H1 (cell line): ENCODE results near the gene IL3.

Experiments
- CEBPB ChIP-seq: IDR thresholded peaks from 2 replicates; pipeline ENCODE4 v1.6.1; 2012; ENCODE audit warnings: low read depth, low read length
- EP300 ChIP-seq, 2 experiments: IDR thresholded peaks; 1 replicate in 1 of 2; 2 replicates in 1 of 2; pipeline ENCODE4 v1.6.1; 2011 to 2012; ENCODE audit warnings: low read depth in 2 of 2, low read length in 2 of 2, mild to moderate bottlenecking in 2 of 2, borderline replicate concordance in 1 of 2, inconsistent platforms in 1 of 2, moderate library complexity in 1 of 2
- GABPA ChIP-seq: IDR thresholded peaks from 2 replicates; pipeline ENCODE4 v1.6.1; 2011; ENCODE audit warnings: mild to moderate bottlenecking, low read length, moderate library complexity, borderline replicate concordance; ENCODE audit not compliant: insufficient read depth
- NRF1 ChIP-seq: IDR thresholded peaks from 2 replicates; pipeline ENCODE4 v1.6.1; 2011; ENCODE audit warnings: mild to moderate bottlenecking, low read depth, low read length, improper control_type of control experiment
- POLR2AphosphoS5 ChIP-seq: IDR thresholded peaks from 2 replicates; pipeline ENCODE4 v1.6.1; 2011; ENCODE audit warnings: low read depth, low read length
- RBBP5 ChIP-seq: IDR thresholded peaks from 2 replicates; pipeline ENCODE4 v1.7.1; 2012; ENCODE audit warnings: low read depth, mild to moderate bottlenecking, inconsistent platforms, low read length, moderate library complexity, borderline replicate concordance
- RNF2 ChIP-seq: fragments of 200-900, 300-1000 bp; sonication (generic); IDR thresholded peaks from 2 replicates; pipeline ENCODE4 v1.7.1; 2016; ENCODE audit warnings: borderline replicate concordance, low read depth, mild to moderate bottlenecking, antibody characterized with exemption, low read length; ENCODE audit not compliant: poor library complexity, severe bottlenecking; ENCODE audit errors: missing control alignments
- SUZ12 ChIP-seq: fragments of 200-600 bp; sonication (generic); IDR thresholded peaks from 2 replicates; pipeline ENCODE4 v1.6.1; 2012; ENCODE audit warnings: mild to moderate bottlenecking, inconsistent platforms, low read length, moderate library complexity, mixed read lengths
- TAF1 ChIP-seq: IDR thresholded peaks from 2 replicates; pipeline ENCODE4 v1.6.1; 2011; ENCODE audit warnings: mild to moderate bottlenecking, low read depth, low read length
- YY1 ChIP-seq: IDR thresholded peaks from 2 replicates; pipeline ENCODE4 v1.6.1; 2011; ENCODE audit warnings: low read depth, mild to moderate bottlenecking, low read length
- TF ChIP-seq, protein P1 (sequence below), 3 experiments: IDR thresholded peaks; 1 replicate in 2 of 3; 2 replicates in 1 of 3; pipeline versions ENCODE4 v1.5.1 to v1.6.1; 2011; ENCODE audit warnings: low read length in 3 of 3, mild to moderate bottlenecking in 3 of 3, inconsistent platforms in 2 of 3, low read depth in 1 of 3, moderate library complexity in 1 of 3; ENCODE audit not compliant: insufficient read depth in 1 of 3; ENCODE audit errors: control extremely low read depth in 1 of 3

DNA sequence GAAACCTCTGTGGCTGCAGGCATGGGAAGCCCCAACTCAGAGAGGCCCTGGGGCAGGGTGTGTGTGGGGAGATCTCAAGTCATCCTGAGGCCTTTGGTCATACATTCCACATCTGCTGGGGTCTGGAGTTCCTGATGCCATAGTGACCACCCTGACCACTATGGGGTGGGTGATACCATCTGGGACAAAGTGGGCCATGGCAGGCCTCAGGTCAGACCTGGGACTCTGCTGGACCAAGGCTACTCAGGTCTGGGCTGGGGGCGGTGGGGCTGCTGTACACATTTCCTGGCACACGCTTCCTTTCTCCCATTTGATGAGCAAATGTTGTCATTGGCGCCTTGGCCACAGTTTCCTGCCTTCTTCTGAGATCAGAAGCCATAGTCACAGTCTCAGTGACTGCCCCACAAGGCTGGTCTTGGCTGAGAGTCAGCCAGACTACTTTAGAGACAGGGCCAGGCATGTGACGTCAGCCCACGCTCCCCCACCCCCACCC, 33.9 kb upstream of the IL3 start:
- TF ChIP-seq RNF2: no peak
- no peak for TF ChIP-seq RBBP5
- TF ChIP-seq POLR2AphosphoS5: no peak
- TF ChIP-seq YY1: no peak
- no peak for TF ChIP-seq CEBPB
- no peak for TF ChIP-seq TAF1
- TF ChIP-seq, protein P1, sequence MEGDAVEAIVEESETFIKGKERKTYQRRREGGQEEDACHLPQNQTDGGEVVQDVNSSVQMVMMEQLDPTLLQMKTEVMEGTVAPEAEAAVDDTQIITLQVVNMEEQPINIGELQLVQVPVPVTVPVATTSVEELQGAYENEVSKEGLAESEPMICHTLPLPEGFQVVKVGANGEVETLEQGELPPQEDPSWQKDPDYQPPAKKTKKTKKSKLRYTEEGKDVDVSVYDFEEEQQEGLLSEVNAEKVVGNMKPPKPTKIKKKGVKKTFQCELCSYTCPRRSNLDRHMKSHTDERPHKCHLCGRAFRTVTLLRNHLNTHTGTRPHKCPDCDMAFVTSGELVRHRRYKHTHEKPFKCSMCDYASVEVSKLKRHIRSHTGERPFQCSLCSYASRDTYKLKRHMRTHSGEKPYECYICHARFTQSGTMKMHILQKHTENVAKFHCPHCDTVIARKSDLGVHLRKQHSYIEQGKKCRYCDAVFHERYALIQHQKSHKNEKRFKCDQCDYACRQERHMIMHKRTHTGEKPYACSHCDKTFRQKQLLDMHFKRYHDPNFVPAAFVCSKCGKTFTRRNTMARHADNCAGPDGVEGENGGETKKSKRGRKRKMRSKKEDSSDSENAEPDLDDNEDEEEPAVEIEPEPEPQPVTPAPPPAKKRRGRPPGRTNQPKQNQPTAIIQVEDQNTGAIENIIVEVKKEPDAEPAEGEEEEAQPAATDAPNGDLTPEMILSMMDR (IDR thresholded peaks at IDR 0.05; ENCODE audit: control extremely low read depth in 1 of 3, insufficient read depth in 1 of 3, low read depth in 1 of 3, low read length in 3 of 3): no peak
- no peak for TF ChIP-seq EP300 (IDR thresholded peaks at IDR 0.05; ENCODE audit: borderline replicate concordance in 1 of 2, low read depth in 2 of 2, low read length in 2 of 2)
- TF ChIP-seq GABPA: no peak
- TF ChIP-seq NRF1: no peak
- no peak for TF ChIP-seq SUZ12
